Hepatocyte (in vitro differentiated cells): ENCODE measurements around the gene LUZP2.

Experiments used
- EZH2 ChIP-seq: fragments of 200-600 bp; sonication (generic); IDR thresholded peaks from 2 replicates; pipeline ENCODE4 v1.6.1; 2016; ENCODE audit warnings: antibody characterized with exemption, mild to moderate bottlenecking, borderline replicate concordance
- EZH2phosphoT487 ChIP-seq: fragments of 200-600 bp; sonication (generic); IDR thresholded peaks from one replicate; pipeline ENCODE4 v1.6.1; 2018; ENCODE audit warnings: antibody characterized with exemption, mild to moderate bottlenecking, low read depth, moderate library complexity; ENCODE audit not compliant: unreplicated experiment, severe bottlenecking
- TF ChIP-seq, protein P1 (sequence below): fragments of 200-600 bp; sonication (generic); IDR thresholded peaks from 2 replicates; pipeline ENCODE4 v1.5.1; 2016; ENCODE audit warnings: antibody characterized with exemption, mild to moderate bottlenecking; ENCODE audit not compliant: poor library complexity

DNA sequence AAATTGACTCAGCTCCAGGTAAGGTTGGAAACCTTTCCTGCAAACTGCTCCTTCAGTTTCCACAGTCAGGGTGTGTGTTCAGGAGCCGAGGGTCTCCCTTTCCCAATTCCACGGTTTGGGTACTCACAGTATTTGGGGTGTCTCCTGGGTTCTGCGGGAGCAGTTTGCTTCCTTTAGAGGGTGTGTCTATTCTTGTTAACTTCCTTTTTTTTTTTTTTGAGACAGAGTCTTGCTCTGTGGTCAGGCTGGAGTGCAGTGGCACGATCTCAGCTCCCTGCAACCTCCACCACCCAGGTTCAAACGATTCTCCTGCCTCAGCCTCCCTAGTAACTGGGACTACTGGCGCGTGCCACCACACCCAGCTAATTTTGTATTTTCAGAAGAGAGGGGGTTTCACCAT is 251.4 kb downstream of the LUZP2 start:
- TF ChIP-seq, protein P1, sequence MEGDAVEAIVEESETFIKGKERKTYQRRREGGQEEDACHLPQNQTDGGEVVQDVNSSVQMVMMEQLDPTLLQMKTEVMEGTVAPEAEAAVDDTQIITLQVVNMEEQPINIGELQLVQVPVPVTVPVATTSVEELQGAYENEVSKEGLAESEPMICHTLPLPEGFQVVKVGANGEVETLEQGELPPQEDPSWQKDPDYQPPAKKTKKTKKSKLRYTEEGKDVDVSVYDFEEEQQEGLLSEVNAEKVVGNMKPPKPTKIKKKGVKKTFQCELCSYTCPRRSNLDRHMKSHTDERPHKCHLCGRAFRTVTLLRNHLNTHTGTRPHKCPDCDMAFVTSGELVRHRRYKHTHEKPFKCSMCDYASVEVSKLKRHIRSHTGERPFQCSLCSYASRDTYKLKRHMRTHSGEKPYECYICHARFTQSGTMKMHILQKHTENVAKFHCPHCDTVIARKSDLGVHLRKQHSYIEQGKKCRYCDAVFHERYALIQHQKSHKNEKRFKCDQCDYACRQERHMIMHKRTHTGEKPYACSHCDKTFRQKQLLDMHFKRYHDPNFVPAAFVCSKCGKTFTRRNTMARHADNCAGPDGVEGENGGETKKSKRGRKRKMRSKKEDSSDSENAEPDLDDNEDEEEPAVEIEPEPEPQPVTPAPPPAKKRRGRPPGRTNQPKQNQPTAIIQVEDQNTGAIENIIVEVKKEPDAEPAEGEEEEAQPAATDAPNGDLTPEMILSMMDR = no peak
- no peak for TF ChIP-seq EZH2phosphoT487
- no peak for TF ChIP-seq EZH2
